Panc1 (cell line): ENCODE data around the gene TNIK. TPM values are rescaled to one million over a fixed set of nuclear protein-coding genes. Genes with fewer than 3 reads are reported as not detected.

Experiments used
- ATAC-seq: fragments of 200-7000 bp; cut with Tn5 transposase; 2 replicates; pipeline ENCODE4 v1.9.1; 2020; ENCODE audit warnings: mild to moderate bottlenecking, moderate library complexity
- BruUV-seq: library from RNA; stranded (reverse); fragments of 400-500 nt; replicated peaks from 2 replicates; lab custom pipeline; 2021; lab: Mats Ljungman, UMichigan
- CTCF ChIA-PET: fragments of 300-600 bp; sonication (Branson Sonifier 250); formaldehyde crosslinking; loops from one replicate; lab custom pipeline; 2022; ENCODE audit warnings: antibody characterized with exemption; lab: Charles Lee
- POLR2A ChIA-PET: fragments of 300-600 bp; sonication (Branson Sonifier 250); formaldehyde crosslinking; loops from one replicate; lab custom pipeline; 2022; ENCODE audit warnings: antibody characterized with exemption; lab: Charles Lee
- DNase-seq: peaks from one replicate; pipeline ENCODE4 v3.0.0-alpha.2; 2010; ENCODE audit warnings: low read depth, low spot score
- H3K27ac ChIP-seq: 2 replicates; pipeline ENCODE4 v1.5.1; 2011; ENCODE audit warnings: mild to moderate bottlenecking, low read length, inconsistent platforms
- H3K27me3 ChIP-seq: fragments of 200-500 bp; sonication (Bioruptor generic); 2 replicates; pipeline ENCODE4 v1.6.0; 2014; ENCODE audit warnings: low read length, inconsistent platforms; ENCODE audit not compliant: control insufficient read depth, insufficient read depth
- H3K36me3 ChIP-seq: fragments of 200-500 bp; sonication (Bioruptor generic); 2 replicates; pipeline ENCODE4 v1.5.1; 2014; ENCODE audit warnings: inconsistent platforms, mild to moderate bottlenecking, low read length, moderate library complexity; ENCODE audit not compliant: control insufficient read depth, insufficient read depth
- H3K4me1 ChIP-seq: 2 replicates; pipeline ENCODE4 v1.5.1; 2011; ENCODE audit warnings: inconsistent platforms, mild to moderate bottlenecking, low read length, moderate library complexity; ENCODE audit not compliant: control insufficient read depth, insufficient read depth
- H3K4me3 ChIP-seq, 2 experiments: 2 replicates each; pipeline ENCODE4 v1.5.1; 2011 to 2012; ENCODE audit warnings: low read depth in 2 of 2, low read length in 2 of 2, mild to moderate bottlenecking in 2 of 2, inconsistent platforms in 1 of 2, moderate library complexity in 1 of 2
- H3K9me3 ChIP-seq: fragments of 200-500 bp; sonication (Bioruptor generic); 2 replicates; pipeline ENCODE4 v1.5.1; 2014; ENCODE audit warnings: low read depth, mild to moderate bottlenecking, inconsistent platforms, low read length, moderate library complexity; ENCODE audit not compliant: control insufficient read depth, insufficient read depth
- POLR2AphosphoS5 ChIP-seq: IDR thresholded peaks from 2 replicates; pipeline ENCODE4 v1.6.1; 2012; ENCODE audit warnings: mild to moderate bottlenecking, low read depth, low read length, moderate library complexity
- SIN3A ChIP-seq: IDR thresholded peaks from 2 replicates; pipeline ENCODE4 v1.6.1; 2012; ENCODE audit warnings: low read depth, mild to moderate bottlenecking, low read length, moderate library complexity, borderline replicate concordance; ENCODE audit not compliant: insufficient read depth
- TCF7L2 ChIP-seq: IDR thresholded peaks from 2 replicates; pipeline ENCODE4 v1.6.1; 2011; ENCODE audit warnings: mild to moderate bottlenecking, low read depth, low read length, inconsistent platforms
- in situ Hi-C: cut with HindIII; loops from 2 replicates; pipeline ENCODE4 v1.10.0; 2016; ENCODE audit warnings: low sequenced_read_pairs, low pct_unique_long_range_greater_than_20kb
- intact Hi-C: fragments of 100-400 bp; cut with micrococcal nuclease; formaldehyde crosslinking; loops from one replicate; pipeline ENCODE4 v1.10.0; 2022; ENCODE audit not compliant: unreplicated experiment
- total RNA-seq: library from RNA; stranded (reverse); gene quantifications from one replicate; pipeline ENCODE4 v1.2.1, GENCODE V29; 2021; ENCODE audit not compliant: unreplicated experiment
- TF ChIP-seq, protein P1 (sequence below): fragments of 450-650 bp; IDR thresholded peaks from 2 replicates; pipeline ENCODE4 v1.5.1; 2017; ENCODE audit warnings: mild to moderate bottlenecking
- TF ChIP-seq, protein P2 (sequence below), 2 experiments: IDR thresholded peaks; 2 replicates each; pipeline ENCODE4 v1.6.1; 2011 to 2012; ENCODE audit warnings: low read depth in 2 of 2, control low read depth in 1 of 2, low read length in 1 of 2, mild to moderate bottlenecking in 1 of 2, moderate library complexity in 1 of 2; ENCODE audit not compliant: insufficient read depth in 1 of 2

The TNIK gene
- total RNA-seq, 1 experiment from 2014 or later: 1.9 TPM

DNA sequence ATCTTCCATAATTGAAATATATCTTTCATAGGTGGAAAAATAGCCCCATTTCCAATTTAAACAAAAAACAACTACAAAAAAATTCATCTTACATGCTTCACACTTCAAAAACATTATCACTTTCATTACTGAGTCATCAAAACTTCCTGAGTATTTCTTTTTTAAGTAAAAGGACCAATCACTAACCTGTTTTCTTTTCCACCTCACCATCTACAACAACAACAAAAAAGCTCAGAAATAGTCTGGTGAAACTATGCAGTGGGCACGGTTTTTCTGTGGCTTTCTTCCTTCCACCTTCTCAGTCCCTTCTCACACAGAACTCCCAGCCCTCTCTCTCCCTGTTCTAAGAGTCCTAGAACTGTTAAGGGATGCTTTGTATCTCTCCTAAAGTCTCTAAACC lies 20.3 kb upstream of the TNIK start:
- ChIA-PET CTCF (no interaction called here), POLR2A (no interaction called here)
- ATAC-seq (no peak), DNase-seq (no peak)
- TF ChIP-seq, protein P1, sequence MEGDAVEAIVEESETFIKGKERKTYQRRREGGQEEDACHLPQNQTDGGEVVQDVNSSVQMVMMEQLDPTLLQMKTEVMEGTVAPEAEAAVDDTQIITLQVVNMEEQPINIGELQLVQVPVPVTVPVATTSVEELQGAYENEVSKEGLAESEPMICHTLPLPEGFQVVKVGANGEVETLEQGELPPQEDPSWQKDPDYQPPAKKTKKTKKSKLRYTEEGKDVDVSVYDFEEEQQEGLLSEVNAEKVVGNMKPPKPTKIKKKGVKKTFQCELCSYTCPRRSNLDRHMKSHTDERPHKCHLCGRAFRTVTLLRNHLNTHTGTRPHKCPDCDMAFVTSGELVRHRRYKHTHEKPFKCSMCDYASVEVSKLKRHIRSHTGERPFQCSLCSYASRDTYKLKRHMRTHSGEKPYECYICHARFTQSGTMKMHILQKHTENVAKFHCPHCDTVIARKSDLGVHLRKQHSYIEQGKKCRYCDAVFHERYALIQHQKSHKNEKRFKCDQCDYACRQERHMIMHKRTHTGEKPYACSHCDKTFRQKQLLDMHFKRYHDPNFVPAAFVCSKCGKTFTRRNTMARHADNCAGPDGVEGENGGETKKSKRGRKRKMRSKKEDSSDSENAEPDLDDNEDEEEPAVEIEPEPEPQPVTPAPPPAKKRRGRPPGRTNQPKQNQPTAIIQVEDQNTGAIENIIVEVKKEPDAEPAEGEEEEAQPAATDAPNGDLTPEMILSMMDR: no peak
- TF ChIP-seq, protein P2, sequence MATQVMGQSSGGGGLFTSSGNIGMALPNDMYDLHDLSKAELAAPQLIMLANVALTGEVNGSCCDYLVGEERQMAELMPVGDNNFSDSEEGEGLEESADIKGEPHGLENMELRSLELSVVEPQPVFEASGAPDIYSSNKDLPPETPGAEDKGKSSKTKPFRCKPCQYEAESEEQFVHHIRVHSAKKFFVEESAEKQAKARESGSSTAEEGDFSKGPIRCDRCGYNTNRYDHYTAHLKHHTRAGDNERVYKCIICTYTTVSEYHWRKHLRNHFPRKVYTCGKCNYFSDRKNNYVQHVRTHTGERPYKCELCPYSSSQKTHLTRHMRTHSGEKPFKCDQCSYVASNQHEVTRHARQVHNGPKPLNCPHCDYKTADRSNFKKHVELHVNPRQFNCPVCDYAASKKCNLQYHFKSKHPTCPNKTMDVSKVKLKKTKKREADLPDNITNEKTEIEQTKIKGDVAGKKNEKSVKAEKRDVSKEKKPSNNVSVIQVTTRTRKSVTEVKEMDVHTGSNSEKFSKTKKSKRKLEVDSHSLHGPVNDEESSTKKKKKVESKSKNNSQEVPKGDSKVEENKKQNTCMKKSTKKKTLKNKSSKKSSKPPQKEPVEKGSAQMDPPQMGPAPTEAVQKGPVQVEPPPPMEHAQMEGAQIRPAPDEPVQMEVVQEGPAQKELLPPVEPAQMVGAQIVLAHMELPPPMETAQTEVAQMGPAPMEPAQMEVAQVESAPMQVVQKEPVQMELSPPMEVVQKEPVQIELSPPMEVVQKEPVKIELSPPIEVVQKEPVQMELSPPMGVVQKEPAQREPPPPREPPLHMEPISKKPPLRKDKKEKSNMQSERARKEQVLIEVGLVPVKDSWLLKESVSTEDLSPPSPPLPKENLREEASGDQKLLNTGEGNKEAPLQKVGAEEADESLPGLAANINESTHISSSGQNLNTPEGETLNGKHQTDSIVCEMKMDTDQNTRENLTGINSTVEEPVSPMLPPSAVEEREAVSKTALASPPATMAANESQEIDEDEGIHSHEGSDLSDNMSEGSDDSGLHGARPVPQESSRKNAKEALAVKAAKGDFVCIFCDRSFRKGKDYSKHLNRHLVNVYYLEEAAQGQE (IDR thresholded peaks at IDR 0.05; ENCODE audit: insufficient read depth in 1 of 2, low read depth in 2 of 2, low read length in 1 of 2): no peak
- TF ChIP-seq SIN3A (no peak), TCF7L2 (no peak), POLR2AphosphoS5 (no peak)
- Histone ChIP-seq H3K36me3 (no peaks in the 10 kb centered on the region), H3K27ac (no peak overlapping the region), H3K4me1 (no peaks in the 10 kb centered on the region), H3K27me3 (no peaks in the 10 kb centered on the region), H3K4me3 (no peak overlapping the region), H3K9me3 (no peaks in the 10 kb centered on the region)
- BruUV-seq: no TSS peak
- in situ Hi-C loops: no loop called here
- intact Hi-C loops: no loop called here

DNA sequence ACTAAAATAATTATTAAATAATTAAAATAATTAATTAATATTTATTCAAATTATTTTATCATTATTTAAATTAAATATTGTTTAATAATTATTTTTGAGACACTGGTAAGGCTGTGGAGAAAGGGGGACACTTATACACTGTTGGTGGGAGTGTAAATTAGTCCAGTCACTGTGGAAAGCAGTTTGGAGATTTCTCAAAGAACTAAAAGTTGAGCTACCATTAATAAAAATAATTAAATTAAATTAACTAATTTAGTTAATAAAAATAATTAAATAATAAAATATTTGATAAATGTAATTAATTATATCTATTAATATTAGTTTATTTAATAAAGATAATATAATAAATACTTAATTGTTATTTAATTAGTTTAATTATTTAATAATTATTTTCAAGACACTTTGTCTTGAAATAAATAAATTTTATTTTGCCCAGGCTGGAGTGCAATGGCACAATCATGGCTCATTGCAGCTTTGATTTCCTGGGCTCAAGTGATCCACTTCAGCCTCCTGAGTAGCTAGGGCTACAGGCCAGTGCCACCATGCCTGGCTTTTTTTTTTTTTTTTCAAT lies 16.4 kb upstream of the TNIK start:
- Histone ChIP-seq H3K36me3 (no peaks in the 10 kb centered on the region), H3K9me3 (no peaks in the 10 kb centered on the region), H3K4me3 (no peak overlapping the region), H3K27ac (no peak overlapping the region), H3K4me1 (no peaks in the 10 kb centered on the region), H3K27me3 (no peaks in the 10 kb centered on the region)
- ChIA-PET POLR2A (no interaction called here), CTCF (interaction anchor here (0.6 to 0.7 kb wide), 2 partner anchors 17 to 1499 kb away, joined by 5 to 6 read pairs; no protein-coding TSS in a partner anchor)
- in situ Hi-C loops: no loop called here
- BruUV-seq: no TSS peak
- intact Hi-C loops: no loop called here
- TF ChIP-seq SIN3A (no peak), TCF7L2 (no peak), POLR2AphosphoS5 (no peak)
- TF ChIP-seq, protein P1: no peak
- TF ChIP-seq, protein P2 (IDR thresholded peaks at IDR 0.05; ENCODE audit: insufficient read depth in 1 of 2, low read depth in 2 of 2, low read length in 1 of 2): no peak
- DNase-seq (no peak), ATAC-seq (no peak)
